ENCODE data around the gene PALM2AKAP2.

The PALM2AKAP2 gene

DNA sequence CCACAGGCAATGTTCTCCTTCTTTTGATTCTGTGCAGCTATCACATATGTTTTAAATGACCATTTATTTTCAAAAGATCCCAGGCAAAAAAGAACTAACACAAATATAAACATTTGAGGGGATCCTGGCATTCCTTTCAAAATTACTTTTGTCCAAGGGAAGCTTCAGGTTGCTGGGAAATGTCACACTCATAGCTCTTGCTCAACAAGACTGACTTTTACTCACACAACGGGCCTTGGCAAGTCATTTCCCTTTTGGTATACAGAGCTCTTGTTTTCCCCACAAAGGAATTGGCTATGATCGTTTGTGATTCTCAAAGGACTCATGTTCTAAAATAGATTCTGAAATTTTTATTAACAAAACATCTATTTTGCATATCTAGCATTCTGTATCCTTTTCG is 4.5 kb upstream of the PALM2AKAP2 start:
- DNase-seq = no peak

DNA sequence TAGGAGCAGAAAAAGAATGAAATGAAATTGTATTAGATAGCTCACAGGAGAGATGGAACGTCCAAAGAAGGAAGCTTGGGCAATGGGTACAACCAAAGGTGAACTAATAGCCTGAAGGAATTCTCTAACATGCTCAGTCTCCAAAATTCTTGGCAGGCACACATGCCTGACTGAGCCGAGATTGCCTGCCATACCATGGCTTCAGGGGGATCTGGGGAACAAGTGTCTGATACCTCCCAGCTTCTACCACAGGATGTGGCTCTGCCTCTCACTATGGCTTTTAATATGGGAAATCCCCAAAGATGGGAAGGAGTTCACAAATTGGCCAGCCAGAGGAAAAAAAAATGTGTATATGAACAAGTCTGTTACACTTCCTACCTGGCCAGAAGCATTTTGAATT is 3.6 kb upstream of the PALM2AKAP2 start:
- no peak for DNase-seq

DNA sequence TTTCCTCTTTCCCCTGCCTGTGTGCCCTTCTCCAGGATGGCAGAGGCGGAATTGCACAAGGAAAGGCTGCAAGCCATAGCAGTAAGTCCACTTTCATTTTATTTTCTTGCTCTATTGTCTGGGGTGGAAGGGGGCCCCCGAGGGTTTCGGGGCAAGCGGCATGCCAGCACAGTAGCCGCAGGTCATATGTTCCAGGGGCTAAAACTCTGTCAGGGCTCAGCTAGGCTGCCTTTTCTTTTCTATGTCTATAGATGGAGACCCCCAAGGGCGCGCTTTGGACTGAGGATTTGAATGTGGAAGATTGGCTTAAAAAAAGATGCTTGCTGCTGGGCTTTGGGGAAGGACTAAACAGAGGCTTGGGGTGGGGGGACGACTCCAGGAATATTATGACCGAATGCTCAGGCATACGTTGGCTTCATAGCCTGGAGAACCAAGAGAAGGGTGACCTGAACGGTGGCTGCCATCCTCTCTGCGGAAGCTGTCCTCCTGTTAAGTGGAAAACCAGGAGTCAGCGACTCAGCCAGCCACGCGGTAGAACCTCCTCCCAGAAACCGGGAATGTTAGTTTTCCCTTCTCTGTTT is 545 bp downstream of the PALM2AKAP2 start:
- no peak for DNase-seq

DNA sequence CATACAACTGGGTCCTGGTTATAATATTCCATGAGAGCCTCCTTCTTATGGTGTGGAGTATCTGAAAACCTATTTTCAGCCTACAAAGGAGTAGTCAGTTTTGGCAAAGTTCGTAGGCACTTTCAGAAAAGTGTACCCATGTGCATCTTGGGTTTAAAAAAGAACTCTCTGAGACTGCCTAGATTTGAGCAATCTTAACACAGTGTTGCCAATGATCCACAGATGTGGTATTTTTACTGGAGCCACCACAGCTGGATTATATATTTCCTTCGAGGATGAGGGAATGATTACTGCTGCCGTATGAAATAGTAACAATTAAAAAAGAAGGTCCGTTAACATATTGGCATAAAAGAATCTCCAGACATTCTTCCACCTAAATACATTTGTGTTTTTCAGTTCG is 1.1 kb downstream of the PALM2AKAP2 start:
- no peak for DNase-seq

DNA sequence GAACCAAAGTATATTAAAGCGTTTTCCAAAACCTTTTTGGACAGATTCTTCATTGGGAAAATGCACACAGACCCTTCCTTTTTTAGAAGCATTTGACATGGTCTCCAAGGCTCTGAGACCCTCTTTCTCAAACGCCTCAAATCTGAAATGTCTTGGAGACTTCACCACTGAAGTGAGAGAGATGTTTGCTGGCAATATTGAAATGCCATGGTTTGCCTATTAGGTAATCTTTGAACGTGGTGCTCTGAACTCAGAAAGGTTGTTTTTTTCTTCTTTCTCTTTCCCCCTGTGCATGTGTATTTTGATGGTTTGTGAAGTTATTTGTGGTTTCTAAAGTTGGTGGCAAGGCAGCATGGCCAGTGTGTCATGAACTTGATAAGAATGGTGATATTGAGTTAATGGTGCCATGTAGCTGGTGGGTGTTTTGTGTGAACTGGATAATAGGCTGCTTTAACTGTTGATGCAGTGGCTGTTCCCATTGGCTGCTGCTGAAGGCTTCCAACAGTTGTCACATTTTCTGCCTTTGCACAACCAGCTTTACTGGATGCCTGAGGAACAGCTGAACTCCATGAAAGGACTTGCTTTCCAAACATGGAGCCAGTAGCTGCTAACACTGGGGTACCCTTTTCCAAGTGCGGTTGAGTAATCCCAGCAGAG is 1.7 kb downstream of the PALM2AKAP2 start:
- no peak for DNase-seq

DNA sequence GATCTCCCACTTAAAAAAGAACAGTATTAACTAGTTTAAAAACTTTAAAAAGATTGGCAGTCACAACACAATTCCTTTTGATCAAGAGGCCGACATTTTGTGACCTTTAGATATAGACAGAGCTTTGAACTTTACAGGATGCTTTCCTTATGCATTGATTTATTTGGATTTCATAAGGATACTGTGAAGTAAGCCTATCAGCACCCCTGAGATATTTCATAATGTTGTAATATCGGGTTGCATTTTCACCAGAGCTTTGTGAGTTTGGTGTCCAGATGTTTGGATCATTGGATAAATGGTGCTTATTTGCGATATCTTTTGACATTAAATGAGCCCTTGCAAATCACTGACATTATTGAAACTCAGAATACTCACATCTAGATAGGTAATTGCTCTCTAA is 7.7 kb downstream of the PALM2AKAP2 start:
- no peak for DNase-seq

DNA sequence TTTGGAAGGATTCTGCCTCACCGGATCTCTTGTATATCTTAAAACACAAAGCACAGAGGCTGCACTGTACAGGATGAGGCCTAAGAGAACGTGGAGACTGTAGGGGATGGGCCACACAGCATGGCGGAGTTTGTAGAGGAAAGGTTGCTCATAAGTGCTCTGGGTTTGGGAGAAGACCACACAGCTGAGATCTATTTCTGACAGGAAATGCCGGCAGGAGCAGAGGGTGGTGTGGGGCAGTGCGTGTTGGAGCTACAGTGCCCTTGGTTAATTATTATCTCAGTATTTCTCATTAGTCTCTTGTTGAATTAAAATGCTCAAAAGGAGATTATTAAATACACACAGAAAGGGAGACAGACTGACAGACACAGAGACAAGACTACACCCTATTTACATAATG is 9.6 kb downstream of the PALM2AKAP2 start:
- DNase-seq = no peak

DNA sequence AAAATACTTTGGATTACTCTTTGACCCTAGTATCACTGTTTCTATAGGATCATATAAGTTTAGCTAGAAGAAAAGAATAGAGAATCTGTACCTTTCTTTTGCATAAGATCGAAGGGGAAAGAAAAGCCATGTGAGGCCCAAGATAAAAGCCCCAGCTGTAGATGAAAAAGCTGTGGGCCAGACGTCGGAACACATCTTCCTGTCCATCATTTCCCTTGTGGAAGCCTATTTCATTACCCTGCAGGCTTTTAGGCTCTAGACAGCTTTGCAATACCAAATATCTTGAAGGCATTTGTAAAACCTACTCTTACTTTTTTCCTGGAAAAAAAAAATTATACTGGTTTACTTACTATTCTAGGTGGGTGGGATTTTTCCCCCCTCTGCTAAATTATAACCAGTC is 10.0 kb downstream of the PALM2AKAP2 start:
- no peak for DNase-seq

DNA sequence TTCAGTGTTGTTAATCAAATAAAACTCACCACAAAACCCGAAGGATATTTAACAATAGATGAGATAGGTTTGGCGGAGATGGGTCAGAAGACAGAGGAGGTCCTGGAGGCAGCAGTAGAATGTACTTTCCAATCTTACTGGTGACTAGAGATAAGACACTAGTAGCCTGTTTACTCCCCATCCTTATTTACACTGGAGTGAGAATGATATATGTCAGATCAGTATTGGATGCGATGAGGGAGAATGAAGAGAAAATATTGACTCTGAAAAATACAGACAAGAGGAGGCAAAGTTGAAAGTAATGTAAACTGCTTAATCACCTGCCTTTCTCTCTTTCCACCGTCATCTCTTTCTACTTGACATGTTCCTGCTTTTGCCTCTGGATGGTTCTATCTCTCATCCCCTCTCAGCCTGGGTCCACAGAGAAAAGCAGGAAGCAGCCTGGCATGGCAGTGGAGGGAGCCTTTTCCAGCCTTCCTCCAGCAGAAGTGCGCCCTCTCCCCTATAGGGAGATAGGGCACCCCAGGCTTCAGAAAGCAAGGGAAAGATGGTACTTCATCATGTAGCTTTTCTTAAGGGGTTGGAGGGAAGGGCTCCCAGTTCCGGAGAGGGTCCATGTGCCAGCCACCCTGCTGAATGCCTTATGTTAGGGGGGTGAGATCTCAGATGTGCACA is 11.1 kb downstream of the PALM2AKAP2 start:
- no peak for DNase-seq

DNA sequence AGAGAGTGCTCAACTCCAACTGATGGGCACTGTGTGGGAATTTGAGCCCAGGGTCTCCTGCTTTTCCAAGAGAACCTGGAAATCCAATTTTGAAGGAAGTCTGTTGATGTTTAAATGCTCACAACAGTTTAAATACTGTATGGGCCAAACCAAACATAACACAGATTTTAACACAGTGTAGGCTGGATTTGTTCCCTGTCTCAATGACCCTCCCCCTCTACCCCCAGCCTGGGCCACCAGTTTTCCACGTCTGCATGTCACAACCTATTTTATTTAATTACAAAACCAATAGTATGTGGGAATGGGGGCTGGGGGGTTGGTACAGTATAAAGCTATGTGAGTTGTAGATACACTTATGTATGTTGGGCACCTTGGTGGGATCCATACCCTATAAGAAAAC is 11.7 kb downstream of the PALM2AKAP2 start:
- no peak for DNase-seq

DNA sequence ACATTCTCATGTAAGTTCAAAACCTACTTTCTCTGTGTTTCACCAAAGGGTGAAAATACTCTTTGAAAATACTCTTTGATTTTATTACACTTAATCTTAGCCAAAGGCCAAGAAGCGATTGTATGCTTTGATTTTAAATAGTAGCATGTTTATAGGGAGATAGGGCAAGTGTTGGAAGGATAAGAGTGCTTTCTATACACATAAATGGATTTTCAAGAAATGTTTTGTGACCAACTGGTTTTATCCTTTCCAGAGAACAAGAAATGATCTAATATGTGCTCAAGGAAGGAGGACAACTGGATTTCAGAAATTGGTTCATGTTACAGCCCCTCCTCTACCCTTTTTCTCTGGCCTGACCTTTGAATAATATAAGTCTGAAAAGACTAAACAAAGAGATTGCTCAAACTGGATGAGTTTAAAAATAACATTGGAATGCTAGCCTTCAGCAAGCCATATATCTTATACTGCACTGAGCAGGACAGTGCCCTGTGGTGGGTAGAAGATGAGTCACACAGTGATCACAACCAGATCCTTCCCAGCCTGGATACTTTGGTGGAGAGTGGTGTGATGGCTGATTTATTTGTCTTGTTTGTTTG is 13.1 kb downstream of the PALM2AKAP2 start:
- no peak for DNase-seq

DNA sequence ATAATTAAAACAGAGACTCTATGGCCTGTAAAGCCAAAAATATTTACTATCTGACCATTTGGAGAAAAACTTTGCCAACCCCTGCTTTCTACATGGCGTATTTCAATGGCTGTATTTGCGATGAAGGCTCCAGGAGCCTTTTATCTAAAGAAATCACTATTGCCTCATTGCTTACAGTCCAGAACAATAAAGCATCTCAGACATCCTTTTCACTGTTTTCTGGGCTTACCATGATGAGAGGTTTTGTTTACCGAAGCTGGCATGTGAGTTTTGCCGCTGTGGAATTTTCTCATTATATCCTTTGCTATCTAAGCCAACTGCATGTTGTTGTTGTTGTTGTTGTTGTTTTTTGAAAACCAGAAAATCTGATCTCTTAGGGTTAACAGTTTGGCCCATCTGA is 13.9 kb downstream of the PALM2AKAP2 start:
- DNase-seq = no peak

DNA sequence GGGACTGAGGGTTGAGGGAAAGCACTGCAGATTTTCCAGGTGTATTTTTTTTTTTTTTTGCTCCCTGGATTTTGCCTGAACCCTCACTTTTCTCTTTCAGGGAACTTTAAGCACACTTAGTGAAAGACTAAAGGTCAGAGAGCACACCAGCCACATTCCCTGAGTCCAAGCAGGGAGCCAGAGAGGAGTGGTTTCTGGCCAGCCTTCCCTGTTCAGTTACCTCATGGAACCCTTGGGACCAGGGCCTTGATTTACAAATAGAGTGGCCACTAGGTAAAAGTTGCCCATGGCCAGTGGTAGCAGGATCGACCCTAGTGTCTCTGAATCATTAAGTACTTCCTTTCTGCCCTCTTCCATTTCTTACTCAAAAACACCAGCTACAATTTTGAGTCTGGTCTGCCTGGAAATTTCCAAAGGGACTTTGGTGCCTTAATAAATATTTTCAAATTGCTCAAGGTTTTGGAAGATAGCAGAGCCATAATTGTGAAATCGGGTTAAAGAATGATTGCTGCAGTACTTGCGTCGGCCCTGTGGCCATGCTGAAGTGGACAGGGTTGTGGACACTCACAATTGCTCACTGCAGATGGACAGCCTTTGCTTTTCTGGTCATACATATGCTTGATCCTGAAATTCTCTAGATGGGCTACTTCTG is 14.5 kb downstream of the PALM2AKAP2 start:
- no peak for DNase-seq

DNA sequence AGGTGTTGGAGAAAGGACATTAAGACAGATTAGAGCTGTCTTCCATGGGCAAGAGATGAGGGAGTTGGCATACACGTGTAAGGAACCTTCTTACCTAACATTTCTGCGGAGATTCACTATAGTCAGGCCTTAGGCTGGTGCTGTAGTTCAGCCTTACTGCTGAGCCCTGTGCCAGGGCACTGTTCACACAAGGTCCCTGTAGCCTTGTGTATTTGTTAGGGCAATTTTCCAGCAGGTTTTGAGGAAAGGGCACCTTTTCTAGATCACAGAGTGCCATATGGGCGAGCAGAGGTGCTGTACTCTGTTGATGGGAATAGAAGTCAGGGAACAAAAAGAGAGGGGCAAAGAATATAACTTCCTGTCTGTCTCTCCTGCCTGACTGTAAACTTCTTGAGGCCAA is 15.6 kb downstream of the PALM2AKAP2 start:
- DNase-seq = no peak

DNA sequence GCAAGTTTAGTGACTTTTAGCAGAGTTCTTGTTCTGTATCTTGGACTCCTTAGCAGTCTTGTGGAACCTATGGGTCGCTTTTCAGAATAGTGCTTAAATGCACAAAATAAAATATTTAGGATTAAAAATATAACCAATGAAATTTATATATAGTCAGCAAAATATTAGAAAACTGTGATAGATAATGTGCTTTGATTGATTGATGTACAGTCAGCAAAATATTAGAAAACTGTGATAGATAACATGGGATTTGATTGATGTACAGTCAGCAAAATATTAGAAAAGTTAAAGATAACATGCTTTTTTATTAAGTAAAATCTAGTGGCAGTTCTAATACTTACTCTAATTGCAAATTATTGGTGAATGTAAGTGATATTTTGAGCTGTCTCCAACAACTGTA is 16.1 kb downstream of the PALM2AKAP2 start:
- no peak for DNase-seq

DNA sequence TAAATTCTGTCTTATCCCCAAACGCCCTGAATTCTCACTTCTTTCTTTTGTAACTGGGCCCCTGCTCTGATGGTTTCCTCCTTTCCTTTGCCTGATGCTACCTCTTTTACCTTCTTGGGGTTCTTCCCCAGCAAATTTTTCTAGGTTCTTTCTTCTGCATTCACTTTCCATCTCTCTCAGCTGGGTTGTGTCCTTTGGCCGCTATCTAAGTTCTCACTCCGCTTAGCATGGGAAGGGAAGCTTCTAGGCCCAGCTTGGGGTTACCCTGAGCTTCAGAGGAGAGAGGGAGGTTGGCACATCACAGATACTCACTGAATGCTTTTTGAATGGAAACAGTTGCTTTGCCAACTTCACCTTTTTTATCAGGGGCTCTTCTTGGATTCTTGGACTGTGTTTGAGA is 17.0 kb downstream of the PALM2AKAP2 start:
- DNase-seq = no peak

DNA sequence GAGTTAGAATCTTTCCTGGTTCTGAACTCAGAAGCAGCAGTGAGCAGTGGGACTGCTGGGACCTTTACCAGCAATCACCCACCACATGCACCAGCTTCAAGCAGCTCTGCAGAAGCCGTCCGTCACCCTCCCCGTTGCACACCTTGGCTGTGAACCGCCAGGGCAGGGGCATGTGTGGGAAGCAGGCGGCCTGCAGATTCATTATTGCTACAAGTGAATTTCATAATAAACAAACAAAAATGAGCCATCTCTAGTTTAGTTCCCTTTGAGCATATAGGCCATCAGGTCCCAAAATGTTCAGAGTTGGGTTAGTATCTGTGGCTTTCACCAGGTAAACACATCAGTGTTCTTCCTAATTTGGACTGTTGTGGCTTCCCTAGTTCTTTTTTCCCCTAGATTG is 17.5 kb downstream of the PALM2AKAP2 start:
- DNase-seq = no peak

DNA sequence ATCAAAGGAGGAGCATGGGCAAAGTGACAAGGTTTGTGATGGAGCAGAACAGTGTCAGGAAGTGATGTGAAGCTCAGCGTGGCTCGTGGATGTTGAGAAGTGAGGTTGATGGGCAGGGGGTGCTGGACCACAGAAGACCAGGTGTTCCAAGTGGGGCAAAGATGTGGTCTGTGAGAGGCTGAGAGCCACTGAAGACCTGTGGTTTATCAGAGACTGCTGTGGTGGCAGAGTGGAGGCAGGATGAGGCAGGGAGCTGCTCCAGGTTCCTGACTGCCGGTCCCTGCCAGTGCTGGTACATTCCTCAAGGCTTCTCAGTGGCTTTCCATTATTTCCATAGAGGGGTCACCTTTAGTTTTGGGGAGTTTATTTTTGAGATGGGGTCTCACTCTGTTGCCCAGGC is 19.1 kb downstream of the PALM2AKAP2 start:
- DNase-seq = no peak

DNA sequence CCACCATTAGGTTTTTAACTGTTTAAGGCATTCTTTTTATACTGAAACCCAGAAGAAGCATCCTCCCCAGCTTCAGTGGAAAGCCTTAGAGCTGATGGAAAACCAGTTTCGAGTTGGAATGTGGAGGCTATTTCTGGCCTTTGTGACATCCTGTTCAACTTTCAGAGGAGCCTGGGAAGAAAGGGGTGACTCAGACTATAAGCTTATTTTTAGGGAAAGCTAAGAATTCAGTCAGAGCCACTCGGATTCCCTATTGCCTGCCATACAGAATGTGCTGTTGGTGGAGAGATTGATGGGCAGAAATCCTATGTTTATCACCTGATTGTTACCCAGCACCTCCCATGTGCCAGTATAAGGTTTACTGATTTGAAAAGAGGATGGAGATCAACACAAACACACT is 19.8 kb downstream of the PALM2AKAP2 start:
- DNase-seq = no peak

DNA sequence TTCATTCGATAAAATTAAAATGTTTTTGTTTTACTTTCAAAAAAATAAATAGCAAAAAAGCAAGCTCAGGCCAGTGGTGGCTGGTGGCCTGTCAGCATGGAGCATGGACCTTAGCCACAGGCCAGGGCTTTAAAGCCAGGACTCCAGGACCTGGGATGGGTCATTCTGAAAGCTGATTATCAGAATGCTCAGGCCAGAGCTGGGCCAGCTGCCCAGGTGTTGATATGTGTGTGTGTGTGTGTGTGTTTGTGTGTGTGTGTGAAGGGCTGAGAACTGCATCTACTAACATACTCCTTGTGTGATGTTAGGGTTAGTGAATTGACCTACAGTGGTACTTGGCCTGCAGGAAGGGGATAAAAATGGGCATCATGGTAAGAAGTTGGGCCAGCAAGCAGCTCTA is 21.5 kb downstream of the PALM2AKAP2 start:
- no peak for DNase-seq

DNA sequence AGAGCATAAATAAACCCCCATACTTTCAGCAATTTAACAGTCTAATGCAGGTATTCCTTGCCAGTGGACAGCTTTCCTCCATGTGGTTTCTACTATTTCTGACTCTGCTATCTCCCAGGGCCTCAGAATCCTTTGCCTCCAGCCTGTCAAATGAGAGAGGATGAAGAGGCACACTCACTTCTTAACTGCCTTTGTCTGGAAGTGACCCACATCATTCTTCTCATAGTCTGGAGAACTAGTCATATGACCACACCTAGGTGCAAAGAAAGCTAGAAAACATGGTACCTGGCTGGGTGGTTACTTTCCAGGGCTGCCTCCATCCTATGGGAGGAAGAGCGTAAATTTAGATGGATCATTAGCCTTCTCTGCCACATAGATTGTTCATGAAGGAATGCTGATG is 22.5 kb downstream of the PALM2AKAP2 start:
- no peak for DNase-seq

DNA sequence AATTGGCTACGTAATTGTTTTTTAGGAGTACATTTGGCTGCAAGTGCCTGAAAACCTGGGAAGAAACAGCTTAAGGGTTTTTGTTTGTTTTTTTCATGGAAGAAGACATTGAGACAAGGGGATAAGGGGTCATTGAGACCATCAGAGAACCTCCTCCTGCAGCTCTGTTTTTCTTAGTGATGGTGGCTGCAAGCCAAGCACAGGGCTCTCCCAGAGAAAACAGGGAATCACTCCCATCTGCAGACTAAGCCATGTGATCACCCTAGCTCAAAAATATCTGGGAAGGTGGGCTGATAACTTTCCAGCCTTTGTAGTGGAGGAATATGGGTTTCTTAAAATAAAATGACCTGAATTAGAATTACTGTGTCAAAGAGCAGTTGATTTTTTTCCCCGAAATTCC is 25.1 kb downstream of the PALM2AKAP2 start:
- DNase-seq = peak; percentile 4

DNA sequence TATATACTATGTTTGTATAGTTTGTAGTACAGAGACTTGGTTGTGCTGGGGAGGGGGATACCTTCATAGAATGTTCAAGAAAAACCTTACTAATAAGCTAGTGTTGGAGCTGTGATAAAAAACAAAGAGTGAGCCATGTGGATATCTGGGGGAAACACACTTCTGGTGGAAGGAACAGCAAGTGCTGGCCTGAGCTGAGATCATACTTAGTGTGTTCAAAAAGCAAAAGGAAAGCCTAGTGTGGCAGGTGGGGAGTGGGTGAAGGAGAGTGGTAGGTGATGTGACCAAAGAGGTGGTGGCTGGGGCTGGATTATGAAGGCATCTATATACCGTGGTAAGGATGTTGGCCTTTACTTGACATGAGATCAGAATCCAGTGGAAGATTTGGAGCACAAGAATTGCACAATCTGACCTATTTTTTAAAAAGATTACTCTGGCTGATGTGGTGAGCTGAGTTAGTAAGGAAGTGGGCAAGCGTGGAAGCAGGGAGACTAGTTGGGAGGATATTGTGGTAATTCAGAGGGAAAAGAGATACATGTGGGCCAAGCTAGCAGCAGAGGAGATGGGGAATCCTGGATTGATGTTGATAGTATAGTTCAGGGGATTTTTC is 26.6 kb downstream of the PALM2AKAP2 start:
- DNase-seq = no peak
